ENCODE results near the gene COX10.

DNA sequence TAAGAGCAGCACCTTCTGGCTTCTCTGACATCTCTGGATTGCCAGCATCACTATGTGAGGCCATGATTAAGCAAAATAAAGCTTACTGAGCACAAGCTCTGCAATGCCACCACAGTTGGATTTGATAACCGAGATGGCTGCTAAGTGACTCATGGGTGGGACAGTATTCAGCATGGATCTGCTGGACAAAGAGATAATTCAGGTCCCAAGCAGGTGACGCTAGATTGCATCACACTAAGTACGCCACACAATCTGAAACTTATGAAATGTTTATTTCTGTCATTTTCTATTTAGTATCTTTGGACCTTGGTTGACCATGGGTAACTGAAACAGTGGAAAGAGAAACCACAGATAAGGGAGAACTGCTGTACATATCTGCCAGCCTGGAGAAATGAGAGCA is 139.9 kb downstream of the COX10 start:
- TF ChIP-seq POLR2AphosphoS5 (IDR thresholded peaks at IDR 0.05) (no peak), POLR2A (IDR thresholded peaks at IDR 0.05) (no peak)
- TF ChIP-seq, protein P1, sequence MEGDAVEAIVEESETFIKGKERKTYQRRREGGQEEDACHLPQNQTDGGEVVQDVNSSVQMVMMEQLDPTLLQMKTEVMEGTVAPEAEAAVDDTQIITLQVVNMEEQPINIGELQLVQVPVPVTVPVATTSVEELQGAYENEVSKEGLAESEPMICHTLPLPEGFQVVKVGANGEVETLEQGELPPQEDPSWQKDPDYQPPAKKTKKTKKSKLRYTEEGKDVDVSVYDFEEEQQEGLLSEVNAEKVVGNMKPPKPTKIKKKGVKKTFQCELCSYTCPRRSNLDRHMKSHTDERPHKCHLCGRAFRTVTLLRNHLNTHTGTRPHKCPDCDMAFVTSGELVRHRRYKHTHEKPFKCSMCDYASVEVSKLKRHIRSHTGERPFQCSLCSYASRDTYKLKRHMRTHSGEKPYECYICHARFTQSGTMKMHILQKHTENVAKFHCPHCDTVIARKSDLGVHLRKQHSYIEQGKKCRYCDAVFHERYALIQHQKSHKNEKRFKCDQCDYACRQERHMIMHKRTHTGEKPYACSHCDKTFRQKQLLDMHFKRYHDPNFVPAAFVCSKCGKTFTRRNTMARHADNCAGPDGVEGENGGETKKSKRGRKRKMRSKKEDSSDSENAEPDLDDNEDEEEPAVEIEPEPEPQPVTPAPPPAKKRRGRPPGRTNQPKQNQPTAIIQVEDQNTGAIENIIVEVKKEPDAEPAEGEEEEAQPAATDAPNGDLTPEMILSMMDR (IDR thresholded peaks at IDR 0.05 in 8 of 11, conservative IDR thresholded peaks at IDR 0.05 in 3 of 11) = no peak

Data from spleen (tissue), 7 donors.